HepG2 (cell line): Measurements from ENCODE around the gene CAPN9. TPM values are rescaled to one million over a fixed set of nuclear protein-coding genes. Genes with fewer than 3 reads are reported as not detected.

ENCODE experiments used
- ADNP ChIP-seq: sonication (generic); formaldehyde crosslinking; IDR thresholded peaks from 2 replicates; pipeline ENCODE4 v1.4.0; 2020; ENCODE audit warnings: missing genetic modification reagents
- CBFB ChIP-seq: sonication (generic); formaldehyde crosslinking; IDR thresholded peaks from 2 replicates; pipeline ENCODE4 v1.4.0; 2020; ENCODE audit warnings: missing genetic modification reagents
- CENPX ChIP-seq: sonication (generic); formaldehyde crosslinking; IDR thresholded peaks from 2 replicates; pipeline ENCODE4 v1.9.0; 2021; ENCODE audit warnings: mild to moderate bottlenecking, missing genetic modification reagents, moderate library complexity
- DMAP1 ChIP-seq: IDR thresholded peaks from 2 replicates; pipeline ENCODE4 v1.6.1; 2016
- FOXK1 ChIP-seq: sonication (generic); formaldehyde crosslinking; IDR thresholded peaks from 2 replicates; pipeline ENCODE4 v1.4.0; 2020; ENCODE audit warnings: low read depth, missing genetic modification reagents, borderline replicate concordance
- MEIS1 ChIP-seq: sonication (generic); formaldehyde crosslinking; IDR thresholded peaks from 2 replicates; pipeline ENCODE4 v1.9.0; 2021; ENCODE audit warnings: mild to moderate bottlenecking, missing genetic modification reagents, moderate library complexity, borderline replicate concordance
- MNT ChIP-seq: fragments of 450-650 bp; IDR thresholded peaks from 2 replicates; pipeline ENCODE4 v1.6.1; 2016
- MTA3 ChIP-seq: sonication (generic); formaldehyde crosslinking; IDR thresholded peaks from 2 replicates; pipeline ENCODE4 v1.4.0; 2020; ENCODE audit warnings: missing genetic modification reagents
- POLR2AphosphoS2 ChIP-seq: IDR thresholded peaks from 2 replicates; pipeline ENCODE4 v1.6.1; 2011; ENCODE audit warnings: low read depth, low read length, improper control_type of control experiment
- RBM22 ChIP-seq: fragments of 200-400 bp; formaldehyde crosslinking; optimal IDR thresholded peaks from 2 replicates; pipeline ENCODE3; 2017; ENCODE audit warnings: mild to moderate bottlenecking, low read length, moderate library complexity
- XBP1 ChIP-seq: sonication (generic); formaldehyde crosslinking; IDR thresholded peaks from 2 replicates; pipeline ENCODE4 v1.5.0; 2020; ENCODE audit warnings: missing genetic modification reagents
- ZBTB7B ChIP-seq: sonication (generic); formaldehyde crosslinking; IDR thresholded peaks from 2 replicates; pipeline ENCODE4 v1.4.0; 2020; ENCODE audit warnings: missing genetic modification reagents
- ZC3H4 ChIP-seq: sonication (generic); formaldehyde crosslinking; IDR thresholded peaks from 2 replicates; pipeline ENCODE4 v1.4.0; 2020; ENCODE audit warnings: missing genetic modification reagents, borderline replicate concordance
- ZNF280D ChIP-seq: sonication (generic); formaldehyde crosslinking; IDR thresholded peaks from 2 replicates; pipeline ENCODE4 v1.5.1; 2020; ENCODE audit warnings: mild to moderate bottlenecking, missing genetic modification reagents
- ZNF441 ChIP-seq: sonication (generic); formaldehyde crosslinking; IDR thresholded peaks from 2 replicates; pipeline ENCODE4 v1.7.0; 2021; ENCODE audit warnings: missing genetic modification reagents, borderline replicate concordance
- ZNF777 ChIP-seq: sonication (generic); formaldehyde crosslinking; IDR thresholded peaks from 2 replicates; pipeline ENCODE4 v1.4.0; 2020; ENCODE audit warnings: missing genetic modification reagents
- ZNF839 ChIP-seq: sonication (generic); formaldehyde crosslinking; IDR thresholded peaks from 2 replicates; pipeline ENCODE4 v1.4.0; 2020; ENCODE audit warnings: missing genetic modification reagents, mild to moderate bottlenecking, borderline replicate concordance
- ZNF891 ChIP-seq: sonication (generic); formaldehyde crosslinking; IDR thresholded peaks from 2 replicates; pipeline ENCODE4 v1.5.0; 2020; ENCODE audit warnings: mild to moderate bottlenecking, missing genetic modification reagents
- ZSCAN25 ChIP-seq: sonication (generic); formaldehyde crosslinking; IDR thresholded peaks from 2 replicates; pipeline ENCODE4 v1.8.0; 2022; ENCODE audit warnings: mild to moderate bottlenecking, missing genetic modification reagents
- polyA plus RNA-seq, 8 experiments: library from polyadenylated mRNA; depleted of rRNA in 3 of 8; stranded (reverse) in 7 of 8; unstranded in 1 of 8; fragments of >200 nt; fragmentation: Illumina TruSeq in 4 of 8; extraction: Trizol in 4 of 8; gene quantifications; 2 replicates each; pipeline versions ENCODE4 v1.2.1 to v1.2.3, GENCODE V29; 2011 to 2016; ENCODE audit warnings: low read depth in 4 of 8, missing spikeins in 1 of 8, mixed read lengths in 1 of 8; ENCODE audit not compliant: insufficient read depth in 1 of 8
- total RNA-seq, 5 experiments: library from RNA; depleted of rRNA; stranded (reverse); fragments of >200 nt; fragmentation: Illumina TruSeq; extraction: Trizol; gene quantifications; 2 replicates each; pipeline ENCODE4 v1.2.3, GENCODE V29; 2016; ENCODE audit warnings: low read depth in 1 of 5
- TF ChIP-seq, protein P1 (sequence below): sonication (generic); formaldehyde crosslinking; IDR thresholded peaks from 2 replicates; pipeline ENCODE4 v1.4.0; 2020; ENCODE audit warnings: missing genetic modification reagents
- TF ChIP-seq, protein P2 (sequence below): sonication (generic); formaldehyde crosslinking; IDR thresholded peaks from 2 replicates; pipeline ENCODE4 v1.8.0; 2022; ENCODE audit warnings: missing genetic modification reagents, mild to moderate bottlenecking, borderline replicate concordance
- TF ChIP-seq, protein P3 (sequence below): IDR thresholded peaks from 2 replicates; pipeline ENCODE4 v1.6.1; 2016; ENCODE audit warnings: mild to moderate bottlenecking

Gene CAPN9
- total and polyA plus RNA-seq, 2 of the 13 experiments (the other 11 are each of a cell fraction or from before 2014, with no cell fraction given), result 0.04 to 0.31 TPM

DNA sequence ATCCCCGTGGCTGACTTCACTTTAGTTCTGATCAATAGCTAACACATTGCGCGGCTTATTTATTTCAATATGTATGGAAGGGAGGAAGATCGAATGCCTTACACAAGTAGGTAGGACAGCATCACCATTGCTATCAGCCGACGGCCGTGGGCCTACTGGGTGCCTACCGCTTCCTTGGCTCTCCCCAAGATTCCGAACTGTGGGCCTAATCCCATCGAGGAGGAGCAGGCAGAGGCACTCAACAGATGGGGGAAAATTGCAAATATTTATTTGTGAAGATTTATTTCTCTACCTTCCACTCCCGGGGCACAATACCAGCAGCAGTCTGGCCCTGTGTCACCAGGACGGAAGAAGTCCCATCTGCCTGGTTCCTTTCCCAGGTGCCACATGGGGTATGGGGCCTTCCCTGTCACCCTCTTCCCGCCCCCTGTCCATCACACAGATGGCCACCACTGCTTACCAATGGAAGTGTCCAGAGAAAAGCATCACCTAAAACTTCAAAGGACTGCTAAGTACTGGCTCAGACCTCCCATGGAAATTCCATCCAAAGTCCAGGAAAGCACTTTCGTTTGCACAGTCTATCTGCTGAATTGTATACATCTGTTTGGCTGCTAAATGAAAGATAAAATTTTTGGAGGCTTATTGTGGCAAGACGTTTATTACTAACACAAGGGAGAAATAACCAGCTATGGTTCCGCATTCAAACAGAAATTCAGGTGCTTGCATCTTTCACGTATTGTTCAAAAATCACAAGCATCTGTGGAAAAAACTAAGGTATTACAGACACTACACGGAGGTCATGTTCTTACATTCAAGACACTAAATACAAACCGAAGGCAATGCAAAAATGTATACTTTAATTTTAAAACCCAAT is 45.1 kb upstream of the CAPN9 start (continued):
- TF ChIP-seq ZNF839 (CRISPR knock-in tag) (no peak), ZBTB7B (CRISPR knock-in tag) (no peak), CENPX (CRISPR knock-in tag) (no peak), RBM22 (peak; percentile 83), ADNP (CRISPR knock-in tag) (no peak), ZNF441 (no peak), CBFB (CRISPR knock-in tag) (peak; percentile 57; the same call in 1 of the 2 replicates), MEIS1 (CRISPR knock-in tag) (0 out of 2 replicates have a peak, but pooled peaks have one; percentile 73), ZNF777 (0 out of 2 replicates have a peak, but pooled peaks have one; percentile 20), ZNF891 (CRISPR knock-in tag) (no peak), MTA3 (CRISPR knock-in tag) (no peak), ZSCAN25 (no peak), DMAP1 (no peak), ZC3H4 (CRISPR knock-in tag) (0 out of 2 replicates have a peak, but pooled peaks have one; percentile 16), MNT (peak; percentile 35; the same call in 1 of the 2 replicates), XBP1 (CRISPR knock-in tag) (no peak), ZNF280D (CRISPR knock-in tag) (no peak), FOXK1 (CRISPR knock-in tag) (peak; percentile 19; the same call in 1 of the 2 replicates), POLR2AphosphoS2 (0 out of 2 replicates have a peak, but pooled peaks have one; percentile 14)
- TF ChIP-seq, protein P1, sequence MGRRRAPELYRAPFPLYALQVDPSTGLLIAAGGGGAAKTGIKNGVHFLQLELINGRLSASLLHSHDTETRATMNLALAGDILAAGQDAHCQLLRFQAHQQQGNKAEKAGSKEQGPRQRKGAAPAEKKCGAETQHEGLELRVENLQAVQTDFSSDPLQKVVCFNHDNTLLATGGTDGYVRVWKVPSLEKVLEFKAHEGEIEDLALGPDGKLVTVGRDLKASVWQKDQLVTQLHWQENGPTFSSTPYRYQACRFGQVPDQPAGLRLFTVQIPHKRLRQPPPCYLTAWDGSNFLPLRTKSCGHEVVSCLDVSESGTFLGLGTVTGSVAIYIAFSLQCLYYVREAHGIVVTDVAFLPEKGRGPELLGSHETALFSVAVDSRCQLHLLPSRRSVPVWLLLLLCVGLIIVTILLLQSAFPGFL (CRISPR knock-in tag), result no peak
- TF ChIP-seq, protein P2, sequence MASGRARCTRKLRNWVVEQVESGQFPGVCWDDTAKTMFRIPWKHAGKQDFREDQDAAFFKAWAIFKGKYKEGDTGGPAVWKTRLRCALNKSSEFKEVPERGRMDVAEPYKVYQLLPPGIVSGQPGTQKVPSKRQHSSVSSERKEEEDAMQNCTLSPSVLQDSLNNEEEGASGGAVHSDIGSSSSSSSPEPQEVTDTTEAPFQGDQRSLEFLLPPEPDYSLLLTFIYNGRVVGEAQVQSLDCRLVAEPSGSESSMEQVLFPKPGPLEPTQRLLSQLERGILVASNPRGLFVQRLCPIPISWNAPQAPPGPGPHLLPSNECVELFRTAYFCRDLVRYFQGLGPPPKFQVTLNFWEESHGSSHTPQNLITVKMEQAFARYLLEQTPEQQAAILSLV (CRISPR knock-in tag), result no peak
- TF ChIP-seq, protein P3, sequence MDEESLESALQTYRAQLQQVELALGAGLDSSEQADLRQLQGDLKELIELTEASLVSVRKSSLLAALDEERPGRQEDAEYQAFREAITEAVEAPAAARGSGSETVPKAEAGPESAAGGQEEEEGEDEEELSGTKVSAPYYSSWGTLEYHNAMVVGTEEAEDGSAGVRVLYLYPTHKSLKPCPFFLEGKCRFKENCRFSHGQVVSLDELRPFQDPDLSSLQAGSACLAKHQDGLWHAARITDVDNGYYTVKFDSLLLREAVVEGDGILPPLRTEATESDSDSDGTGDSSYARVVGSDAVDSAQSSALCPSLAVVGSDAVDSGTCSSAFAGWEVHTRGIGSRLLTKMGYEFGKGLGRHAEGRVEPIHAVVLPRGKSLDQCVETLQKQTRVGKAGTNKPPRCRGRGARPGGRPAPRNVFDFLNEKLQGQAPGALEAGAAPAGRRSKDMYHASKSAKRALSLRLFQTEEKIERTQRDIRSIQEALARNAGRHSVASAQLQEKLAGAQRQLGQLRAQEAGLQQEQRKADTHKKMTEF (CRISPR knock-in tag), result no peak
